HepG2 (cell line): ENCODE data around the gene CEP76. TPM values are rescaled to one million over a fixed set of nuclear protein-coding genes. Genes with fewer than 3 reads are reported as not detected.

Experiments
- ARID2 ChIP-seq: sonication (generic); formaldehyde crosslinking; IDR thresholded peaks from 2 replicates; pipeline ENCODE4 v1.8.1; 2022; ENCODE audit warnings: mild to moderate bottlenecking, missing genetic modification reagents, borderline replicate concordance
- ASH2L ChIP-seq: fragments of 300-600, 200-600 bp; sonication (generic); IDR thresholded peaks from 2 replicates; pipeline ENCODE4 v1.7.0; 2017; ENCODE audit warnings: low read depth, mild to moderate bottlenecking, moderate library complexity, mixed read lengths, low read length; ENCODE audit not compliant: insufficient read length
- CREB1 ChIP-seq, 2 experiments: fragments of 450-650 bp in 1 of 2; IDR thresholded peaks; 2 replicates each; pipeline ENCODE4 v1.6.1; 2016 to 2017; ENCODE audit warnings: control low read depth in 1 of 2, mild to moderate bottlenecking in 1 of 2, missing compliant biosample characterization in 1 of 2, missing genetic modification characterization in 1 of 2
- DR1 ChIP-seq: sonication (generic); formaldehyde crosslinking; IDR thresholded peaks from 2 replicates; pipeline ENCODE4 v1.8.0; 2021; ENCODE audit warnings: mild to moderate bottlenecking, missing genetic modification reagents, inconsistent platforms
- ELF4 ChIP-seq: sonication (generic); formaldehyde crosslinking; IDR thresholded peaks from 2 replicates; pipeline ENCODE4 v1.5.0; 2020; ENCODE audit warnings: missing genetic modification reagents, mild to moderate bottlenecking, moderate library complexity, borderline replicate concordance
- EP300 ChIP-seq, 3 experiments: sonication (generic) in 1 of 3; formaldehyde crosslinking in 1 of 3; IDR thresholded peaks; 2 replicates each; pipeline versions ENCODE4 v1.5.1 to v1.6.1; 2011 to 2020; ENCODE audit warnings: low read depth in 2 of 3, low read length in 2 of 3, borderline replicate concordance in 1 of 3, improper control_type of control experiment in 1 of 3, mild to moderate bottlenecking in 1 of 3, missing genetic modification reagents in 1 of 3, moderate library complexity in 1 of 3
- GTF3A ChIP-seq: sonication (generic); formaldehyde crosslinking; conservative IDR thresholded peaks from 2 replicates; pipeline ENCODE4 v1.4.0; 2020; ENCODE audit warnings: mild to moderate bottlenecking, missing genetic modification reagents
- SALL1 ChIP-seq: sonication (generic); formaldehyde crosslinking; IDR thresholded peaks from 2 replicates; pipeline ENCODE4 v1.8.0; 2022; ENCODE audit warnings: mild to moderate bottlenecking, missing genetic modification reagents
- ZBTB42 ChIP-seq: sonication (generic); formaldehyde crosslinking; IDR thresholded peaks from 2 replicates; pipeline ENCODE4 v1.5.0; 2020; ENCODE audit warnings: mild to moderate bottlenecking, missing genetic modification reagents
- ZFYVE20 ChIP-seq: sonication (generic); formaldehyde crosslinking; IDR thresholded peaks from 2 replicates; pipeline ENCODE4 v1.8.0; 2023; ENCODE audit warnings: low read depth, mild to moderate bottlenecking, moderate library complexity, missing genetic modification reagents, borderline replicate concordance
- ZKSCAN8 ChIP-seq: IDR thresholded peaks from 2 replicates; pipeline ENCODE4 v1.6.1; 2016; ENCODE audit warnings: borderline replicate concordance, missing genetic modification reagents, missing compliant biosample characterization
- ZNF354B ChIP-seq: sonication (generic); formaldehyde crosslinking; IDR thresholded peaks from 2 replicates; pipeline ENCODE4 v1.8.0; 2022; ENCODE audit warnings: mild to moderate bottlenecking, missing genetic modification reagents
- ZNF558 ChIP-seq: sonication (generic); formaldehyde crosslinking; IDR thresholded peaks from 2 replicates; pipeline ENCODE4 v1.9.0; 2022; ENCODE audit warnings: mild to moderate bottlenecking, missing genetic modification reagents, borderline replicate concordance
- ZNF564 ChIP-seq: sonication (generic); formaldehyde crosslinking; IDR thresholded peaks from 2 replicates; pipeline ENCODE4 v1.8.1; 2023; ENCODE audit warnings: mild to moderate bottlenecking, missing genetic modification reagents
- ZNF709 ChIP-seq: sonication (generic); formaldehyde crosslinking; IDR thresholded peaks from 2 replicates; pipeline ENCODE4 v1.5.0; 2020; ENCODE audit warnings: mild to moderate bottlenecking, missing genetic modification reagents
- ZNF768 ChIP-seq: sonication (generic); formaldehyde crosslinking; IDR thresholded peaks from 2 replicates; pipeline ENCODE4 v1.4.0; 2020; ENCODE audit warnings: missing genetic modification reagents
- ZNF788 ChIP-seq: sonication (generic); formaldehyde crosslinking; IDR thresholded peaks from 2 replicates; pipeline ENCODE4 v1.5.0; 2020; ENCODE audit warnings: mild to moderate bottlenecking, missing genetic modification reagents, borderline replicate concordance
- polyA plus RNA-seq, 8 experiments: library from polyadenylated mRNA; depleted of rRNA in 3 of 8; stranded (reverse) in 7 of 8; unstranded in 1 of 8; fragments of >200 nt; fragmentation: Illumina TruSeq in 4 of 8; extraction: Trizol in 4 of 8; gene quantifications; 2 replicates each; pipeline versions ENCODE4 v1.2.1 to v1.2.3, GENCODE V29; 2011 to 2016; ENCODE audit warnings: low read depth in 4 of 8, missing spikeins in 1 of 8, mixed read lengths in 1 of 8; ENCODE audit not compliant: insufficient read depth in 1 of 8
- total RNA-seq, 5 experiments: library from RNA; depleted of rRNA; stranded (reverse); fragments of >200 nt; fragmentation: Illumina TruSeq; extraction: Trizol; gene quantifications; 2 replicates each; pipeline ENCODE4 v1.2.3, GENCODE V29; 2016; ENCODE audit warnings: low read depth in 1 of 5
- TF ChIP-seq, protein P1 (sequence below): IDR thresholded peaks from 2 replicates; pipeline ENCODE4 v1.6.1; 2016; ENCODE audit warnings: mild to moderate bottlenecking, missing biosample characterization, missing genetic modification reagents
- TF ChIP-seq, protein P2 (sequence below): sonication (generic); formaldehyde crosslinking; IDR thresholded peaks from 2 replicates; pipeline ENCODE4 v1.8.0; 2022; ENCODE audit warnings: missing genetic modification reagents, mild to moderate bottlenecking, inconsistent platforms, borderline replicate concordance
- TF ChIP-seq, protein P3 (sequence below): sonication (generic); formaldehyde crosslinking; IDR thresholded peaks from 2 replicates; pipeline ENCODE4 v1.4.0; 2020; ENCODE audit warnings: mild to moderate bottlenecking, low read depth, missing genetic modification reagents
- TF ChIP-seq, protein P4 (sequence below): sonication (generic); formaldehyde crosslinking; IDR thresholded peaks from 2 replicates; pipeline ENCODE4 v1.4.0; 2020; ENCODE audit warnings: mild to moderate bottlenecking, missing genetic modification reagents, borderline replicate concordance

Gene CEP76
- total and polyA plus RNA-seq, 2 of the 13 experiments (the other 11 are each of a cell fraction or from before 2014, with no cell fraction given): 13.9 to 15.1 TPM

DNA sequence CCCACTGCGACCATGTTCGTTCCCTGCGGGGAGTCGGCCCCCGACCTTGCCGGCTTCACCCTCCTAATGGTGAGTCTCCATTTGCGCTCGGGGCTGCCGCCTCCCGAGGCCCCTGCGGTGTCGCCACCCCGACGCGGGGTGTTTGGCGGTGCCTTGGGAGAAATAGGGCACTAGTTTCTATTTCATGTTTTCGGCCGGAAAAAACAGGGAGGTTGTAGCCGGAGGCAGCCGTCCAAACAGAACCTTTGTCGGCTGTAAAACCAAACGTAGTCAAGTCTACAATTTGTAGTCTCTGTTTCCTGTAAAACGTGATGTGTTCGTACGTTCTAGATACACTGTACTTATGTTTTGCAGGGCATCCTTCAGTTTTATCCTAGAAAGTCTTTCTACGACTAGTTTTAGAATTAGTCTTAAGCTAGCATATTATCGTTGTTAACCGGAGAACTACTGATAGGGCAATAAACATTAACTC, 609 bp upstream of the CEP76 start (continued):
- TF ChIP-seq SALL1 (CRISPR knock-in tag) (no peak; the same call in 1 of the 2 replicates), EP300 (IDR thresholded peaks at IDR 0.05; ENCODE audit: low read depth in 2 of 2, low read length in 2 of 2) (no peak), EP300 (CRISPR knock-in tag; IDR thresholded peaks at IDR 0.05; ENCODE audit: borderline replicate concordance) (no peak), ZNF354B (0 out of 2 replicates have a peak, but pooled peaks have one; percentile 44), ZNF564 (CRISPR knock-in tag) (peak; percentile 61; the same call in 1 of the 2 replicates), ZNF558 (CRISPR knock-in tag) (0 out of 2 replicates have a peak, but pooled peaks have one; percentile 3), DR1 (no peak), GTF3A (CRISPR knock-in tag) (0 out of 2 replicates have a peak, but pooled peaks have one; percentile 81), ZNF768 (CRISPR knock-in tag) (no peak), ASH2L (peak; percentile 59), ARID2 (CRISPR knock-in tag) (0 out of 2 replicates have a peak, but pooled peaks have one; percentile 21), ZFYVE20 (CRISPR knock-in tag) (no peak), ZNF709 (CRISPR knock-in tag) (0 out of 2 replicates have a peak, but pooled peaks have one; percentile 3), ZKSCAN8 (CRISPR knock-in tag) (no peak), ZBTB42 (CRISPR knock-in tag) (no peak), ELF4 (CRISPR knock-in tag) (0 out of 2 replicates have a peak, but pooled peaks have one; percentile 5), CREB1 (IDR thresholded peaks at IDR 0.05) (no peak), CREB1 (CRISPR knock-in tag; IDR thresholded peaks at IDR 0.05) (peak; percentile 11), ZNF788 (0 out of 2 replicates have a peak, but pooled peaks have one; percentile 4)
- TF ChIP-seq, protein P1, sequence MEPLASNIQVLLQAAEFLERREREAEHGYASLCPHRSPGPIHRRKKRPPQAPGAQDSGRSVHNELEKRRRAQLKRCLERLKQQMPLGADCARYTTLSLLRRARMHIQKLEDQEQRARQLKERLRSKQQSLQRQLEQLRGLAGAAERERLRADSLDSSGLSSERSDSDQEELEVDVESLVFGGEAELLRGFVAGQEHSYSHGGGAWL (CRISPR knock-in tag): peak; percentile 59; the same call in 1 of the 2 replicates
- TF ChIP-seq, protein P2, sequence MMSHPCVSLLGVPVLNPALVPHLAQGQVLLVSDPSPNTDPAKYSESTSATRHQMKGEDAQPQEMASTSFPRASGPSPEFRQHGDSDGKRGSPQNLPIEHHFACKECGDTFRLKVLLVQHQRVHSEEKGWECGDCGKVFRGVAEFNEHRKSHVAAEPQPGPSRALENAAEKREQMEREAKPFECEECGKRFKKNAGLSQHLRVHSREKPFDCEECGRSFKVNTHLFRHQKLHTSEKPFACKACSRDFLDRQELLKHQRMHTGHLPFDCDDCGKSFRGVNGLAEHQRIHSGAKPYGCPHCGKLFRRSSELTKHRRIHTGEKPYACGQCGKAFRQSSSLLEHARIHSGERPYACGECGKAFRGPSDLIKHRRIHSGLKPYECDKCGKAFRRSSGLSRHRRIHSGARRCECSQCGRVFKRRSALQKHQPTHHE (CRISPR knock-in tag): peak; percentile 84; the same call in 1 of the 2 replicates
- TF ChIP-seq, protein P3, sequence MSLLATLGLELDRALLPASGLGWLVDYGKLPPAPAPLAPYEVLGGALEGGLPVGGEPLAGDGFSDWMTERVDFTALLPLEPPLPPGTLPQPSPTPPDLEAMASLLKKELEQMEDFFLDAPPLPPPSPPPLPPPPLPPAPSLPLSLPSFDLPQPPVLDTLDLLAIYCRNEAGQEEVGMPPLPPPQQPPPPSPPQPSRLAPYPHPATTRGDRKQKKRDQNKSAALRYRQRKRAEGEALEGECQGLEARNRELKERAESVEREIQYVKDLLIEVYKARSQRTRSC (CRISPR knock-in tag): peak; percentile 89; the same call in 1 of the 2 replicates
- TF ChIP-seq, protein P4, sequence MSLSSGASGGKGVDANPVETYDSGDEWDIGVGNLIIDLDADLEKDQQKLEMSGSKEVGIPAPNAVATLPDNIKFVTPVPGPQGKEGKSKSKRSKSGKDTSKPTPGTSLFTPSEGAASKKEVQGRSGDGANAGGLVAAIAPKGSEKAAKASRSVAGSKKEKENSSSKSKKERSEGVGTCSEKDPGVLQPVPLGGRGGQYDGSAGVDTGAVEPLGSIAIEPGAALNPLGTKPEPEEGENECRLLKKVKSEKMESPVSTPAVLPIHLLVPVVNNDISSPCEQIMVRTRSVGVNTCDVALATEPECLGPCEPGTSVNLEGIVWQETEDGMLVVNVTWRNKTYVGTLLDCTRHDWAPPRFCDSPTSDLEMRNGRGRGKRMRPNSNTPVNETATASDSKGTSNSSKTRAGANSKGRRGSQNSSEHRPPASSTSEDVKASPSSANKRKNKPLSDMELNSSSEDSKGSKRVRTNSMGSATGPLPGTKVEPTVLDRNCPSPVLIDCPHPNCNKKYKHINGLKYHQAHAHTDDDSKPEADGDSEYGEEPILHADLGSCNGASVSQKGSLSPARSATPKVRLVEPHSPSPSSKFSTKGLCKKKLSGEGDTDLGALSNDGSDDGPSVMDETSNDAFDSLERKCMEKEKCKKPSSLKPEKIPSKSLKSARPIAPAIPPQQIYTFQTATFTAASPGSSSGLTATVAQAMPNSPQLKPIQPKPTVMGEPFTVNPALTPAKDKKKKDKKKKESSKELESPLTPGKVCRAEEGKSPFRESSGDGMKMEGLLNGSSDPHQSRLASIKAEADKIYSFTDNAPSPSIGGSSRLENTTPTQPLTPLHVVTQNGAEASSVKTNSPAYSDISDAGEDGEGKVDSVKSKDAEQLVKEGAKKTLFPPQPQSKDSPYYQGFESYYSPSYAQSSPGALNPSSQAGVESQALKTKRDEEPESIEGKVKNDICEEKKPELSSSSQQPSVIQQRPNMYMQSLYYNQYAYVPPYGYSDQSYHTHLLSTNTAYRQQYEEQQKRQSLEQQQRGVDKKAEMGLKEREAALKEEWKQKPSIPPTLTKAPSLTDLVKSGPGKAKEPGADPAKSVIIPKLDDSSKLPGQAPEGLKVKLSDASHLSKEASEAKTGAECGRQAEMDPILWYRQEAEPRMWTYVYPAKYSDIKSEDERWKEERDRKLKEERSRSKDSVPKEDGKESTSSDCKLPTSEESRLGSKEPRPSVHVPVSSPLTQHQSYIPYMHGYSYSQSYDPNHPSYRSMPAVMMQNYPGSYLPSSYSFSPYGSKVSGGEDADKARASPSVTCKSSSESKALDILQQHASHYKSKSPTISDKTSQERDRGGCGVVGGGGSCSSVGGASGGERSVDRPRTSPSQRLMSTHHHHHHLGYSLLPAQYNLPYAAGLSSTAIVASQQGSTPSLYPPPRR (CRISPR knock-in tag): peak; percentile 5; the same call in 1 of the 2 replicates
